Measurements from ENCODE around the gene MCAT. TPM values are rescaled to one million over a fixed set of nuclear protein-coding genes. Genes with fewer than 3 reads are reported as not detected.

Gene MCAT
- total RNA-seq, 3 donors from 2014 or later, result 33.5 to 39.0 (median 36.1) TPM

GRCh38 chr22:43088984-43089717 lies 54.0 kb downstream of the MCAT start, which contains the start of gene TTLL1:
TSS of gene TTLL1 (minus strand) at chr22:43089391. CDS start at chr22:43075586, 13,805 bp downstream.
- H3K4me1 Mint-ChIP-seq (ENCODE audit: low read depth), result peaks cover 22% of the 10 kb centered on the region
- DNase-seq, result peak; percentile 79
- H3K4me3 Mint-ChIP-seq, result peak within 1 kb of the TSS; percentile 92
- no peaks in the 10 kb centered on the region for H3K9me3 Mint-ChIP-seq
- peaks cover 5% of the 10 kb centered on the region for H3K36me3 Mint-ChIP-seq (ENCODE audit: insufficient read depth)
- ATAC-seq, result peak; percentile 94 to 98
- no peaks in the 10 kb centered on the region for H3K27me3 Mint-ChIP-seq (ENCODE audit: low read depth)

GRCh38 chr22:43088627-43088983 lies 54.6 kb downstream of the MCAT start:
- no peaks in the 10 kb centered on the region for H3K27me3 Mint-ChIP-seq (ENCODE audit: low read depth)
- H3K36me3 Mint-ChIP-seq (ENCODE audit: insufficient read depth), result peaks cover 5% of the 10 kb centered on the region
- peak overlapping the region; percentile 92 for H3K4me3 Mint-ChIP-seq
- no peaks in the 10 kb centered on the region for H3K9me3 Mint-ChIP-seq
- peaks cover 22% of the 10 kb centered on the region for H3K4me1 Mint-ChIP-seq (ENCODE audit: low read depth)
- peak; percentile 2 to 5 for ATAC-seq
- no peak for DNase-seq

- Mint-ChIP-seq H3K9me3 (no peaks in the 10 kb centered on the region), H3K4me1 (ENCODE audit: low read depth) (peaks cover 22% of the 10 kb centered on the region), H3K27me3 (ENCODE audit: low read depth) (no peaks in the 10 kb centered on the region), H3K4me3 (no peak overlapping the region), H3K36me3 (ENCODE audit: insufficient read depth) (peaks cover 5% of the 10 kb centered on the region)
- ATAC-seq, result no peak
- DNase-seq, result no peak
These were observed 57.3 kb downstream of the MCAT start for GRCh38 chr22:43085658-43086606.

Other genes with a start within 250 kb of the MCAT start
- 10 to 100 TPM; 24.5 to 30.2 (median 28.1) TPM for gene PACSIN2, start 128.2 kb downstream of the MCAT start, total RNA-seq
- 1 to 10 TPM; 1.2 to 1.5 (median 1.3) TPM for gene TTLL1, start 54.0 kb downstream of the MCAT start, total RNA-seq
- 1 to 10 TPM; 7.8 to 10.0 (median 9.9) TPM for gene BIK, start 32.6 kb downstream of the MCAT start, total RNA-seq
- 10 to 100 TPM; 60.6 to 79.8 (median 63.5) TPM for gene TSPO, start 8.2 kb upstream of the MCAT start, total RNA-seq
- gene TTLL12, start 43.7 kb upstream of the MCAT start, total RNA-seq, result 100 to 1,000 TPM; 126 to 188 (median 163) TPM
- under 1 TPM in 1 of 3 donors, not detected in 2; 0.08 TPM for gene SCUBE1, start 200.0 kb upstream of the MCAT start, total RNA-seq

Measured in activated T-cell treated with anti-CD3 and anti-CD28 coated beads, Interleukin-2, amount 50 U/mL, for 4 hours (primary cell).